Left ventricle myocardium inferior (tissue), 1 donor: ENCODE measurements around the gene ARHGAP4. TPM values are rescaled to one million over a fixed set of nuclear protein-coding genes. Genes with fewer than 3 reads are reported as not detected.

ENCODE experiments used
- DNase-seq: peaks from one replicate; pipeline ENCODE4 v3.0.0-alpha.2; 2020
- H3K27ac ChIP-seq: fragments of 200-600 bp; replicated peaks from 2 replicates; pipeline ENCODE4 v1.8.0; 2021
- H3K27me3 ChIP-seq: fragments of 200-600 bp; 2 replicates; pipeline ENCODE4 v1.8.0; 2021; ENCODE audit warnings: low read depth
- H3K36me3 ChIP-seq: fragments of 200-600 bp; 2 replicates; pipeline ENCODE4 v1.8.0; 2021
- H3K4me1 ChIP-seq: fragments of 200-600 bp; 2 replicates; pipeline ENCODE4 v1.8.0; 2021
- H3K4me3 ChIP-seq: fragments of 200-600 bp; 2 replicates; pipeline ENCODE4 v1.8.0; 2021; ENCODE audit warnings: mild to moderate bottlenecking, moderate library complexity
- H3K9me3 ChIP-seq: fragments of 200-600 bp; replicated peaks from 2 replicates; pipeline ENCODE4 v1.8.0; 2021
- intact Hi-C: fragments of 100-400 bp; cut with micrococcal nuclease; formaldehyde crosslinking; loops from one replicate; pipeline ENCODE4 v1.11.0; 2022
- total RNA-seq: library from RNA; stranded (reverse); fragmentation: NEBNext Ultra II Directional; extraction: Animal tissue kit (Norgen Biotek cat#: 25700); gene quantifications from one replicate; pipeline ENCODE4 v1.2.1, GENCODE V29; 2021
- TF ChIP-seq, protein P1 (sequence below): fragments of 200-600 bp; IDR thresholded peaks from 2 replicates; pipeline ENCODE4 v1.8.0; 2021; ENCODE audit warnings: antibody characterized with exemption, mild to moderate bottlenecking, borderline replicate concordance
- donor health status: DM: no; HTN: yes; CAD: no; lungs with severe emphysema.

ARHGAP4 gene
- total RNA-seq, 1 donor from 2014 or later = 10.0 TPM

DNA sequence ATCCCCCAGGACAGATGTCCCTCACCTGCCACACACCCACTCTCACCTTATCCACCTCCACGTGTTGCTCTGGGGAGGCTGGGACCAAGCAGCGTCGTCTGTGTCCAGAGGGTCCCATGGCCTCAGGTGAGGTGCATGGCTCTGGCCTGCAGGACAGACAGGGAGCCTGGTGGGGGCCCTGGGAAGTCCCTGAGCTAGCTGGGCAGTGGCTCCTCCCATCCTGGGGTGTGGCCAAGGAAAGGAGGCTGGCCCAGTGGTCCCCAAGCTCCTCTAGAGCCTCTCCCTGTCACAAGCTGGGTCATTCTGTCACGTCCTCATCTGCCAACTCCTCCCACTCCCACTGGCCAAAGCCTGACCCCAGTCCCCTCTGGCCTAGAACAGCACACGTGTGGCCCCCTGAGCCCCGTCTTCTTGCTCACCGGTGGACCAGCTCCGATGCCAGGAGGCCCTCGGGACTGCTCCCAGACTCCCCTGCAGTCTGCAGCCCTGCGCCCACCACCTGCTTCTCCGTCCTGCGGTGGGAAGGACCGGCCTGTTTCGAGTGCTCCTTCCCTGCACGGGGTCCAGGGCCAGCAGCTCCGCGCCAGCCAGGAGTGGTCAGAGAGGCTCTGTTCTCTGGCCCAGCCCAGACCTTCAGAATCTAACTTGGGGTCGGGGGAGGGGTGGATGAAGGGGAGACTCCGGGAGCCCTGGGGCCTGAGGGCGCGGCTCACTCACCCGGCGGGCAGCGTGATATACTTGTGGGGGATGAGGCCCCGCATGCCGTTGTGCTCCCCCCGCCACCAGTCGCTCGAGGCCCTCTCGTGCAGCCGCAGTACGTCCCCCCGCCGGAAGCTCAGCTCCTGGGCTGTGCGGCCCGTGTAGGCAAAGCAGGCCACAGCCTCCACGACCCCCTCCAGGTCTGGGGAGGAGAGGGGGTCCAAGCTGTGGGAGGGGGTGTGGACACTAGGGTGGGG is 16.8 kb downstream of the ARHGAP4 start:
- DNase-seq = peak; percentile 32
- TF ChIP-seq, protein P1, sequence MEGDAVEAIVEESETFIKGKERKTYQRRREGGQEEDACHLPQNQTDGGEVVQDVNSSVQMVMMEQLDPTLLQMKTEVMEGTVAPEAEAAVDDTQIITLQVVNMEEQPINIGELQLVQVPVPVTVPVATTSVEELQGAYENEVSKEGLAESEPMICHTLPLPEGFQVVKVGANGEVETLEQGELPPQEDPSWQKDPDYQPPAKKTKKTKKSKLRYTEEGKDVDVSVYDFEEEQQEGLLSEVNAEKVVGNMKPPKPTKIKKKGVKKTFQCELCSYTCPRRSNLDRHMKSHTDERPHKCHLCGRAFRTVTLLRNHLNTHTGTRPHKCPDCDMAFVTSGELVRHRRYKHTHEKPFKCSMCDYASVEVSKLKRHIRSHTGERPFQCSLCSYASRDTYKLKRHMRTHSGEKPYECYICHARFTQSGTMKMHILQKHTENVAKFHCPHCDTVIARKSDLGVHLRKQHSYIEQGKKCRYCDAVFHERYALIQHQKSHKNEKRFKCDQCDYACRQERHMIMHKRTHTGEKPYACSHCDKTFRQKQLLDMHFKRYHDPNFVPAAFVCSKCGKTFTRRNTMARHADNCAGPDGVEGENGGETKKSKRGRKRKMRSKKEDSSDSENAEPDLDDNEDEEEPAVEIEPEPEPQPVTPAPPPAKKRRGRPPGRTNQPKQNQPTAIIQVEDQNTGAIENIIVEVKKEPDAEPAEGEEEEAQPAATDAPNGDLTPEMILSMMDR = no peak
- Histone ChIP-seq H3K9me3 (no peaks in the 10 kb centered on the region), H3K4me3 (peak overlapping the region; percentile 17), H3K4me1 (no peaks in the 10 kb centered on the region), H3K36me3 (no peaks in the 10 kb centered on the region), H3K27ac (no peak overlapping the region), H3K27me3 (no peaks in the 10 kb centered on the region)
- intact Hi-C loops = no loop called here

DNA sequence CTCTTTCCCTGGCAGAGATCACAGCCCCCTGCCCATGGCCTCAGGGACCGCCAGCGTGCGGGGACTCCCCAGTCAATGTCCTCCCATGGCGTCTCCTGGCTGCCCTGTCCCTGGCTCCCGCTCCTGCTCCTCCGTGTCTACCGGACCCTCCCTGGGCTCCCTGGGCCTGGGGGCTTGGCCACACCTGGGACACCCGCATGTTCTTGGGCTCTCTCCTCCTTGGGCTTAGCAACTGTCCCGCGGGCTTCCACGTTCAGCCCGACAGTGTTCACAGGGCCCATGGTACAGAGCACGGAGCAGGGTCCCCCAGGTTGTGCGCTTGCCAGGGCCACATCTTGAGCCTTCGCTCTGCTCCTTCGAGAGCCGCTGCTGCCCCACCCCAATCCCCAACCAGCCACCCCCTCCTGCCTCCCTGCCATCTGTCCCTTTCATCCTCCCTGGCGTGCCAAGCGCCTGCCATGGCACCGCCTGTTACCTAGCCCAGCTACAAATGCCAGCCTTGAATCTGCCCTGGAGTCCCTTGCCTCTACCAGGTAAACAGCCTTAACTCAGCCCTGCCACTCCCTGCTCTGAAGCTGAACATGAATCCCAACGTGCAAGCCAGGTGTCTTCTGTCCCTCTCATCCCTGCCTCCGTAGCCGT is 17.7 kb downstream of the ARHGAP4 start:
- H3K4me1 ChIP-seq = no peaks in the 10 kb centered on the region
- H3K4me3 ChIP-seq = peak overlapping the region; percentile 17
- no peak overlapping the region for H3K27ac ChIP-seq
- H3K9me3 ChIP-seq = no peaks in the 10 kb centered on the region
- TF ChIP-seq, protein P1 = no peak
- H3K27me3 ChIP-seq = no peaks in the 10 kb centered on the region
- no peak for DNase-seq
- H3K36me3 ChIP-seq = no peaks in the 10 kb centered on the region
- intact Hi-C loops = no loop called here

DNA sequence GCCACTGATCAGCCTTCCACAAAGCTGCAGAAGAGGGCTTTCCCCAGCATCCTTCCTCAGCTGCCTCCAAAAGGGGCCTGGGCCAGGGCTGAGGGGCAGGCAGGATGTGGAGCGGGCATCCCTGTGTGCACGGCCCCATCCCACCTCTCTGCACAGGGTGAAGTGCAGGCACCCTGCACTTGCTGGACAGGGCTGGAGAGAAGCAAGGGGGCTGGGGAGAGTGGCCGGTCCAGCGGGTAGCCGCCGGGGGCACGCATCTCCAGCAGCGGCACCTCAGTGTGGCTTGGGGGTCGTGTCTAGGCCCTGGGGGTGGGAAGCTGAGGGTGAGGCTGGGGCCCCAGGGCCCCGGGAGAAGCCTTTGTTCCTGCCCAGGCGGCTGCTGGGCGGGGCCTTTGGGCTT is 18.6 kb downstream of the ARHGAP4 start:
- TF ChIP-seq, protein P1 = no peak

DNA sequence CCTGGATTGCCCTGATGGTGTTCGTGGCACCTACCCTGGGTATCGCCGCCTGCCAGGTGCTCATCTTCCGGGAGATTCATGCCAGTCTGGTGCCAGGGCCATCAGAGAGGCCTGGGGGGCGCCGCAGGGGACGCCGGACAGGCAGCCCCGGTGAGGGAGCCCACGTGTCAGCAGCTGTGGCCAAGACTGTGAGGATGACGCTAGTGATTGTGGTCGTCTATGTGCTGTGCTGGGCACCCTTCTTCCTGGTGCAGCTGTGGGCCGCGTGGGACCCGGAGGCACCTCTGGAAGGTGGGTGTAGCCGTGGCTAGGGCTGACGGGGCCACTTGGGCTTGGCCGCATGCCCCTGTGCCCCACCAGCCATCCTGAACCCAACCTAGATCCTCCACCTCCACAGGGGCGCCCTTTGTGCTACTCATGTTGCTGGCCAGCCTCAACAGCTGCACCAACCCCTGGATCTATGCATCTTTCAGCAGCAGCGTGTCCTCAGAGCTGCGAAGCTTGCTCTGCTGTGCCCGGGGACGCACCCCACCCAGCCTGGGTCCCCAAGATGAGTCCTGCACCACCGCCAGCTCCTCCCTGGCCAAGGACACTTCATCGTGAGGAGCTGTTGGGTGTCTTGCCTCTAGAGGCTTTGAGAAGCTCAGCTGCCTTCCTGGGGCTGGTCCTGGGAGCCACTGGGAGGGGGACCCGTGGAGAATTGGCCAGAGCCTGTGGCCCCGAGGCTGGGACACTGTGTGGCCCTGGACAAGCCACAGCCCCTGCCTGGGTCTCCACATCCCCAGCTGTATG is 19.7 kb downstream of the ARHGAP4 start:
- H3K9me3 ChIP-seq = no peaks in the 10 kb centered on the region
- H3K4me3 ChIP-seq = peak overlapping the region; percentile 59
- TF ChIP-seq, protein P1 = no peak
- no peak overlapping the region for H3K27ac ChIP-seq
- H3K27me3 ChIP-seq = no peaks in the 10 kb centered on the region
- DNase-seq = no peak
- no peaks in the 10 kb centered on the region for H3K36me3 ChIP-seq
- H3K4me1 ChIP-seq = peaks cover 11% of the 10 kb centered on the region
- intact Hi-C loops = no loop called here

More for the DNA sequence above, 18.6 kb downstream of the ARHGAP4 start:
- Histone ChIP-seq H3K36me3 (no peaks in the 10 kb centered on the region), H3K9me3 (no peaks in the 10 kb centered on the region), H3K4me1 (peaks cover 5% of the 10 kb centered on the region), H3K4me3 (no peak overlapping the region), H3K27ac (no peak overlapping the region), H3K27me3 (no peaks in the 10 kb centered on the region)
- DNase-seq = no peak
- intact Hi-C loops = no loop called here

DNA sequence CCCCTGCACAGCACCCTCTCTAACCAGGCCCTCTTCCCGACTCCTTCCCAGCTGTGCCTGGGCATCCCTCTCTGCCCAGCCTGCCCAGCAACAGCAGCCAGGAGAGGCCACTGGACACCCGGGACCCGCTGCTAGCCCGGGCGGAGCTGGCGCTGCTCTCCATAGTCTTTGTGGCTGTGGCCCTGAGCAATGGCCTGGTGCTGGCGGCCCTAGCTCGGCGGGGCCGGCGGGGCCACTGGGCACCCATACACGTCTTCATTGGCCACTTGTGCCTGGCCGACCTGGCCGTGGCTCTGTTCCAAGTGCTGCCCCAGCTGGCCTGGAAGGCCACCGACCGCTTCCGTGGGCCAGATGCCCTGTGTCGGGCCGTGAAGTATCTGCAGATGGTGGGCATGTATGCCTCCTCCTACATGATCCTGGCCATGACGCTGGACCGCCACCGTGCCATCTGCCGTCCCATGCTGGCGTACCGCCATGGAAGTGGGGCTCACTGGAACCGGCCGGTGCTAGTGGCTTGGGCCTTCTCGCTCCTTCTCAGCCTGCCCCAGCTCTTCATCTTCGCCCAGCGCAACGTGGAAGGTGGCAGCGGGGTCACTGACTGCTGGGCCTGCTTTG is 20.5 kb downstream of the ARHGAP4 start:
- H3K27me3 ChIP-seq = no peaks in the 10 kb centered on the region
- DNase-seq = no peak
- H3K4me1 ChIP-seq = peaks cover 18% of the 10 kb centered on the region
- no peaks in the 10 kb centered on the region for H3K36me3 ChIP-seq
- peak overlapping the region; percentile 78 for H3K27ac ChIP-seq
- intact Hi-C loops = no loop called here
- peak overlapping the region; percentile 59 for H3K4me3 ChIP-seq
- TF ChIP-seq, protein P1 = no peak
- H3K9me3 ChIP-seq = no peaks in the 10 kb centered on the region
